ENCODE data around the gene KCNH8. TPM values are rescaled to one million over a fixed set of nuclear protein-coding genes. Genes with fewer than 3 reads are reported as not detected.

KCNH8 gene
- polyA plus RNA-seq, 3 donors, result 0.03 TPM; not detected in 2

DNA sequence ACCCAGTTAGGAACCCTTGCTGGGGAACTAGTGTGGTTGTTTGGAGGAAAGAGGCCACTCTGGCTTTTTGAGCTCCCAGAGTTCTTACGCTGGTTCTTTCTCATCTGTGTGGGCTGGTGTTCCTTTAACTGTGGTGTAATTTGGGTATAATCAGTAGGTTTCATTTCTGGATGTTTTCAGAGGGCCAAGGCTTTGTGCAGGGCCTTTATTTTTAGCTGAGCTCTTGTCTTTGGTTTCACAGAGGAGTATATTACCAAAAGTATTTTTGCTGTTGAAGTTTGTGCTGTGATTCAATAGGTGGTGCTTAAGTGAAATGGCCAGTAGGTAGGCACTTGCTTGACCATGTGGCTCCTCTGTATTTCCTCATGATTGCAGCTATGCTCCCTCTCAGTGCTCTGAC lies 357.9 kb downstream of the KCNH8 start:
- Histone ChIP-seq H3K27ac (ENCODE audit: low read depth in 1 of 2, low read length in 2 of 2) (no peak overlapping the region), H3K36me3 (replicated peaks in 1 of 2; ENCODE audit: control insufficient read depth in 1 of 2, insufficient read depth in 2 of 2, low read length in 2 of 2) (no peaks in the 10 kb centered on the region), H3K9me3 (replicated peaks in 1 of 2; ENCODE audit: control insufficient read depth in 1 of 2, insufficient read depth in 1 of 2, low read length in 2 of 2) (no peaks in the 10 kb centered on the region), H3K4me3 (replicated peaks in 1 of 3; ENCODE audit: low read depth in 2 of 3, low read length in 3 of 3) (no peak overlapping the region), H3K79me2 (ENCODE audit: insufficient read depth, low read length) (no peaks in the 10 kb centered on the region), H4K20me1 (ENCODE audit: insufficient read depth, low read length) (no peaks in the 10 kb centered on the region), H3K4me1 (ENCODE audit: control insufficient read depth in 1 of 2, insufficient read depth in 2 of 2, low read length in 2 of 2) (no peaks in the 10 kb centered on the region), H2AFZ (ENCODE audit: insufficient read depth, low read depth, low read length, poor library complexity, severe bottlenecking) (no peak overlapping the region), H3K9ac (ENCODE audit: insufficient read depth, low read length, poor library complexity, severe bottlenecking) (no peak overlapping the region), H3K4me2 (replicated peaks; ENCODE audit: extremely low read depth, low read length, poor library complexity, severe bottlenecking) (no peak overlapping the region), H3K27me3 (ENCODE audit: control insufficient read depth in 2 of 2, insufficient read depth in 2 of 2, low read length in 2 of 2) (no peaks in the 10 kb centered on the region)
- no peaks in the 10 kb centered on the region for H3K36me3 Mint-ChIP-seq
- DNase-seq, result no peak
- 86% methylated on average over 1 of the region's 1 CpG for WGBS (ENCODE audit: insufficient coverage)
- no peaks in the 10 kb centered on the region for H3K27me3 Mint-ChIP-seq (ENCODE audit: low read depth in 3 of 3)
- TF ChIP-seq, protein P1, sequence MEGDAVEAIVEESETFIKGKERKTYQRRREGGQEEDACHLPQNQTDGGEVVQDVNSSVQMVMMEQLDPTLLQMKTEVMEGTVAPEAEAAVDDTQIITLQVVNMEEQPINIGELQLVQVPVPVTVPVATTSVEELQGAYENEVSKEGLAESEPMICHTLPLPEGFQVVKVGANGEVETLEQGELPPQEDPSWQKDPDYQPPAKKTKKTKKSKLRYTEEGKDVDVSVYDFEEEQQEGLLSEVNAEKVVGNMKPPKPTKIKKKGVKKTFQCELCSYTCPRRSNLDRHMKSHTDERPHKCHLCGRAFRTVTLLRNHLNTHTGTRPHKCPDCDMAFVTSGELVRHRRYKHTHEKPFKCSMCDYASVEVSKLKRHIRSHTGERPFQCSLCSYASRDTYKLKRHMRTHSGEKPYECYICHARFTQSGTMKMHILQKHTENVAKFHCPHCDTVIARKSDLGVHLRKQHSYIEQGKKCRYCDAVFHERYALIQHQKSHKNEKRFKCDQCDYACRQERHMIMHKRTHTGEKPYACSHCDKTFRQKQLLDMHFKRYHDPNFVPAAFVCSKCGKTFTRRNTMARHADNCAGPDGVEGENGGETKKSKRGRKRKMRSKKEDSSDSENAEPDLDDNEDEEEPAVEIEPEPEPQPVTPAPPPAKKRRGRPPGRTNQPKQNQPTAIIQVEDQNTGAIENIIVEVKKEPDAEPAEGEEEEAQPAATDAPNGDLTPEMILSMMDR (IDR thresholded peaks at IDR 0.05), result no peak
- intact Hi-C loops (cut with micrococcal nuclease), result no loop called here
- H3K4me1 Mint-ChIP-seq, result no peaks in the 10 kb centered on the region
- peaks cover 0 to 5% (median 3%) of the 10 kb centered on the region in 7 donors for H3K9me3 Mint-ChIP-seq
- no peak overlapping the region for H3K27ac Mint-ChIP-seq
- H3K4me3 Mint-ChIP-seq, result no peak overlapping the region

DNA sequence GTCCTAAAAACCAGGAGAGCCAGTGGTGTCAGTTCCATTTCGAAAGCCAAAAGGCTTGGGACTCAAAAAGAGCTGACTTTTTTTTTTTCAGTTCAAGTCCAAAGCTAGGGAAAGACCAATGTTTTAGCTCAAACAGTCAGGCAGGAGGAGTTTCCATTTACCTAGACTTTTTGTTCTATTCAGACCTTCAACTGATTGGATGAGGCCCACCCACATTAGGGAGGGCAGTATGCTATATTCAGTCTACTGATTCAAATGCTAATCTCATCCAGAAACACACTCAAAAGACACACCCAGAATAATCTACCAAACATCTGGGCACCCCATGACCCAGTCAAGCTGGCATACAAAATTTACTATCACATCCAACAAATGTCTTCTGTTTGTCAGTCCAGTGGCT lies 374.0 kb downstream of the KCNH8 start:
- Mint-ChIP-seq H3K4me3 (no peak overlapping the region), H3K27me3 (ENCODE audit: low read depth in 3 of 3) (no peaks in the 10 kb centered on the region), H3K36me3 (no peaks in the 10 kb centered on the region), H3K4me1 (peaks cover 7% of the 10 kb centered on the region), H3K9me3 (peaks cover 0 to 2% (median 0%) of the 10 kb centered on the region in 7 donors), H3K27ac (no peak overlapping the region)
- no peaks in the 10 kb centered on the region for H4K20me1 ChIP-seq (ENCODE audit: insufficient read depth, low read length)
- DNase-seq, result no peak
- no peaks in the 10 kb centered on the region for H3K27me3 ChIP-seq (ENCODE audit: control insufficient read depth in 2 of 2, insufficient read depth in 2 of 2, low read length in 2 of 2)
- H3K79me2 ChIP-seq (ENCODE audit: insufficient read depth, low read length), result no peaks in the 10 kb centered on the region
- H3K9me3 ChIP-seq (replicated peaks in 1 of 2; ENCODE audit: control insufficient read depth in 1 of 2, insufficient read depth in 1 of 2, low read length in 2 of 2), result no peaks in the 10 kb centered on the region
- WGBS (ENCODE audit: insufficient coverage), result 100% methylated on average over 1 of the region's 1 CpG
- TF ChIP-seq, protein P1 (IDR thresholded peaks at IDR 0.05), result no peak
- H3K9ac ChIP-seq (ENCODE audit: insufficient read depth, low read length, poor library complexity, severe bottlenecking), result no peak overlapping the region
- no peak overlapping the region for H3K4me3 ChIP-seq (replicated peaks in 1 of 3; ENCODE audit: low read depth in 2 of 3, low read length in 3 of 3)
- H3K4me2 ChIP-seq (replicated peaks; ENCODE audit: extremely low read depth, low read length, poor library complexity, severe bottlenecking), result no peak overlapping the region
- intact Hi-C loops (cut with micrococcal nuclease), result no loop called here
- no peak overlapping the region for H3K27ac ChIP-seq (ENCODE audit: low read depth in 1 of 2, low read length in 2 of 2)
- H3K4me1 ChIP-seq (ENCODE audit: control insufficient read depth in 1 of 2, insufficient read depth in 2 of 2, low read length in 2 of 2), result no peaks in the 10 kb centered on the region
- no peaks in the 10 kb centered on the region for H3K36me3 ChIP-seq (replicated peaks in 1 of 2; ENCODE audit: control insufficient read depth in 1 of 2, insufficient read depth in 2 of 2, low read length in 2 of 2)
- no peak overlapping the region for H2AFZ ChIP-seq (ENCODE audit: insufficient read depth, low read depth, low read length, poor library complexity, severe bottlenecking)
